Measurements from ENCODE around the gene HUNK.

HUNK gene

GRCh38 chr21:31959881-31960280 lies 87.1 kb downstream of the HUNK start:
- no peak for DNase-seq (ENCODE audit: low read depth)

GRCh38 chr21:31961027-31961426 lies 88.2 kb downstream of the HUNK start:
- no peak for DNase-seq (ENCODE audit: low read depth)

- DNase-seq (ENCODE audit: low read depth), result no peak
Measured at GRCh38 chr21:31961704-31962103, 88.9 kb downstream of the HUNK start.

- DNase-seq (ENCODE audit: low read depth), result no peak
Measured at GRCh38 chr21:31964692-31965091, 91.9 kb downstream of the HUNK start.

GRCh38 chr21:31967334-31967733 lies 94.5 kb downstream of the HUNK start:
- no peak for DNase-seq (ENCODE audit: low read depth)

GRCh38 chr21:31972622-31973021 lies 99.8 kb downstream of the HUNK start:
- no peak for DNase-seq (ENCODE audit: low read depth)

- no peak for DNase-seq (ENCODE audit: low read depth)
Measured at GRCh38 chr21:31973402-31973944, 100.7 kb downstream of the HUNK start.

GRCh38 chr21:31974454-31974985 lies 101.7 kb downstream of the HUNK start:
- no peak for DNase-seq (ENCODE audit: low read depth)

GRCh38 chr21:31975491-31975890 lies 102.7 kb downstream of the HUNK start:
- no peak for DNase-seq (ENCODE audit: low read depth)

- no peak for DNase-seq (ENCODE audit: low read depth)
Measured at GRCh38 chr21:31977816-31978215, 105.0 kb downstream of the HUNK start.

GRCh38 chr21:31983120-31983519 lies 110.3 kb downstream of the HUNK start:
- DNase-seq (ENCODE audit: low read depth), result no peak

- DNase-seq (ENCODE audit: low read depth), result no peak
Measured at GRCh38 chr21:31983554-31983953, 110.7 kb downstream of the HUNK start.

GRCh38 chr21:31985398-31985797 lies 112.6 kb downstream of the HUNK start:
- DNase-seq (ENCODE audit: low read depth), result no peak

- no peak for DNase-seq (ENCODE audit: low read depth)
Measured at GRCh38 chr21:31986035-31986856, 113.4 kb downstream of the HUNK start.

GRCh38 chr21:31987696-31988095 lies 114.9 kb downstream of the HUNK start:
- no peak for DNase-seq (ENCODE audit: low read depth)

GRCh38 chr21:31988492-31989290 lies 115.9 kb downstream of the HUNK start:
- DNase-seq (ENCODE audit: low read depth), result no peak

GRCh38 chr21:31991356-31992331 lies 118.8 kb downstream of the HUNK start:
- DNase-seq (ENCODE audit: low read depth), result no peak

- DNase-seq (ENCODE audit: low read depth), result no peak
Measured at GRCh38 chr21:31992391-31992790, 119.6 kb downstream of the HUNK start.

- DNase-seq (ENCODE audit: low read depth), result no peak
Measured at GRCh38 chr21:31993826-31994825, 121.3 kb downstream of the HUNK start.

GRCh38 chr21:31997191-31997590 lies 124.4 kb downstream of the HUNK start:
- no peak for DNase-seq (ENCODE audit: low read depth)
